Activated CD8-positive, alpha-beta memory T cell treated with anti-CD3 and anti-CD28 coated beads for 1 hour (primary cell): Measurements from ENCODE around the gene SLC2A10.
A peak's percentile ranks its signal among the peaks of the same experiment; 100 is the strongest.

ENCODE experiments used
- DNase-seq, 2 donors: peaks; one replicate each; pipeline ENCODE4 v3.0.0-alpha.2; 2020; ENCODE audit warnings: low read depth in 1 of 2; ENCODE audit errors: extremely low read depth in 1 of 2

SLC2A10 gene

GRCh38 chr20:46724343-46724959, 15.0 kb downstream of the SLC2A10 start:
- no peak for DNase-seq

GRCh38 chr20:46725186-46726165, 16.0 kb downstream of the SLC2A10 start:
- DNase-seq: no peak

GRCh38 chr20:46731770-46732169, 22.3 kb downstream of the SLC2A10 start:
- no peak for DNase-seq

- DNase-seq: no peak
These were observed 26.0 kb downstream of the SLC2A10 start for GRCh38 chr20:46735436-46735835.

- no peak for DNase-seq
These were observed 30.2 kb downstream of the SLC2A10 start for GRCh38 chr20:46739431-46740213.

- DNase-seq: no peak
These were observed 30.8 kb downstream of the SLC2A10 start for GRCh38 chr20:46740214-46740609.

GRCh38 chr20:46741924-46742668, 32.6 kb downstream of the SLC2A10 start:
- DNase-seq: no peak

GRCh38 chr20:46742669-46743045, 33.2 kb downstream of the SLC2A10 start:
- no peak for DNase-seq

GRCh38 chr20:46743088-46743487, 33.6 kb downstream of the SLC2A10 start:
- DNase-seq: no peak

- DNase-seq: no peak
These were observed 37.6 kb downstream of the SLC2A10 start for GRCh38 chr20:46746956-46747526.

GRCh38 chr20:46749147-46749546, 39.7 kb downstream of the SLC2A10 start:
- no peak for DNase-seq

- DNase-seq: no peak
These were observed 42.4 kb downstream of the SLC2A10 start for GRCh38 chr20:46751856-46752255.

GRCh38 chr20:46752728-46753127, 43.3 kb downstream of the SLC2A10 start:
- peak in 1 of 2 donors; percentile 19 for DNase-seq

- no peak for DNase-seq
These were observed 46.3 kb downstream of the SLC2A10 start for GRCh38 chr20:46755483-46756413.

GRCh38 chr20:46756419-46756818, 47.0 kb downstream of the SLC2A10 start:
- DNase-seq: no peak

- no peak for DNase-seq
These were observed 47.7 kb downstream of the SLC2A10 start for GRCh38 chr20:46757135-46757534.

GRCh38 chr20:46757754-46758678, 48.6 kb downstream of the SLC2A10 start:
- peak in 1 of 2 donors; percentile 14 for DNase-seq
